Stimulated activated effector memory CD8-positive, alpha-beta T cell treated with anti-CD3 and anti-CD28 coated beads, Interleukin-12 subunit alpha, Interleukin-12 subunit beta, amount 100 ng/mL, for 72 hours (primary cell): ENCODE measurements around the gene POU6F2.

ENCODE experiments used
- ATAC-seq: fragments of 150-1000 bp; cut with Tn5 transposase; 2 replicates; pipeline ENCODE4 v1.10.0; 2021
- DNase-seq, 2 donors: peaks; one replicate each; pipeline ENCODE4 v3.0.0; 2021 to 2022; ENCODE audit warnings: low spot score in 2 of 2
- H3K27ac Mint-ChIP-seq: one replicate; pipeline ENCODE4 v1.8.0; 2022; ENCODE audit warnings: mild to moderate bottlenecking, mixed read lengths
- H3K36me3 Mint-ChIP-seq: one replicate; pipeline ENCODE4 v1.8.0; 2022; ENCODE audit warnings: mild to moderate bottlenecking, mixed read lengths
- H3K4me1 Mint-ChIP-seq: one replicate; pipeline ENCODE4 v1.8.0; 2022; ENCODE audit warnings: mixed read lengths
- H3K4me3 Mint-ChIP-seq: one replicate; pipeline ENCODE4 v1.8.0; 2022; ENCODE audit warnings: mild to moderate bottlenecking, mixed read lengths
- H3K9me3 Mint-ChIP-seq: one replicate; pipeline ENCODE4 v1.8.0; 2022; ENCODE audit warnings: mixed read lengths

The POU6F2 gene

DNA sequence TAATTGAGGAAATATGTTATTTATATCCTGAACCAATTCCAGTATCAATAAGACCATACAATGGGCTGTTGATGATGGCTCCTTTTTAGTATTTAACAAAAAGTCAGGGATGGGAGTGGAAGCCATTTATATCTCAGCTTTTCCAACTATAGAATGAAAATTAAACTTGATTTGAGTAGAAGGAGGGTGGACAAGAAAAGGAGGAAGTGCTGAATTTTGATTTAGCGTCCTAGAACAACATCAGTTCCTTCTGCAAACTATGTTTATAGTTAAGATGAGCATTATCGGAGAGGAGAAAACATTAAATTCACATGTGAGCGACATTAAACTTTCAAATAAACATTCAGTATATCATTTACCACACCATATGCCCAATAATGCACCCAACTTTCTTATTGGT lies 439.2 kb downstream of the POU6F2 start:
- ATAC-seq (no peak), DNase-seq (no peak)
- H3K4me1 Mint-ChIP-seq = peaks cover 9% of the 10 kb centered on the region
- no peak overlapping the region for H3K27ac Mint-ChIP-seq
- no peak overlapping the region for H3K4me3 Mint-ChIP-seq
- no peaks in the 10 kb centered on the region for H3K36me3 Mint-ChIP-seq
- H3K9me3 Mint-ChIP-seq = no peaks in the 10 kb centered on the region

DNA sequence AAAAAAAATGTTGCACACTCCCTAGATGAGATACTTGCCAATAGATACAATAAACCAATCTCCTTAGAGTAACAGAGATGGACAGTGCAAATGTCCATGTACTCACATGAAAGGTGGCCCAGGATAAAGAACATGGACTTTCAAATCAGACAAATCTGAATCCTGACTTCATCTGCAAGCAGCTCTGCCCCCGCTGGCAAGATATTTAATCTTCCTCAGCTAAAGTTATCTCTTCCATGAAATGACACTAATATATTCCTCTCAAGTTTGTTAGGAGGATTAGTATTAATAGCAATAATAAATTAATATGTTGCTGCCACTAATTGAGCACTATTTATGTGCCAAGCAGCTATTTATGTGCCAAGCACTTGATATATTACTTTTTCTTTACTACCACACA lies 439.9 kb downstream of the POU6F2 start:
- no peaks in the 10 kb centered on the region for H3K9me3 Mint-ChIP-seq
- no peaks in the 10 kb centered on the region for H3K36me3 Mint-ChIP-seq
- ATAC-seq = no peak
- DNase-seq = no peak
- peaks cover 9% of the 10 kb centered on the region for H3K4me1 Mint-ChIP-seq
- H3K4me3 Mint-ChIP-seq = no peak overlapping the region
- no peak overlapping the region for H3K27ac Mint-ChIP-seq

DNA sequence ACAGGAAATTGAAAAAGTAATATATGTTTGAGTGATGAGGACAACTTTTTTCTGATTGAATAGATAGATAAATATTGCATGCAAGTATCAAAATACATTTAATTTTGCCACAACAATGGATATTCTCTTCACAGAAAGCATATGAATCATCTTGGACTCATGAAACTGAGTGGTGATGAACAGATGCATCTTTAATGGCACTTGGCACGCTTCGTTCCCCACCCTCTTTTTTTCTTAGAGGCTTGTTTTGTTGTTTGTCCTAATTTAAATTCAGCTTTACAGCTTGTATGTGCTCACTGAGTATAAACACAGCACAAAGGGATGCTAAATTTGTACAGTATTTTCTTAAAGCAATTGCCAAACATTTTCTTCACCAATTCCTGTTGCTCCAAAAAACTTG lies 443.5 kb downstream of the POU6F2 start:
- no peaks in the 10 kb centered on the region for H3K36me3 Mint-ChIP-seq
- H3K4me1 Mint-ChIP-seq = no peaks in the 10 kb centered on the region
- DNase-seq (no peak), ATAC-seq (no peak)
- H3K27ac Mint-ChIP-seq = no peak overlapping the region
- H3K4me3 Mint-ChIP-seq = no peak overlapping the region
- no peaks in the 10 kb centered on the region for H3K9me3 Mint-ChIP-seq

DNA sequence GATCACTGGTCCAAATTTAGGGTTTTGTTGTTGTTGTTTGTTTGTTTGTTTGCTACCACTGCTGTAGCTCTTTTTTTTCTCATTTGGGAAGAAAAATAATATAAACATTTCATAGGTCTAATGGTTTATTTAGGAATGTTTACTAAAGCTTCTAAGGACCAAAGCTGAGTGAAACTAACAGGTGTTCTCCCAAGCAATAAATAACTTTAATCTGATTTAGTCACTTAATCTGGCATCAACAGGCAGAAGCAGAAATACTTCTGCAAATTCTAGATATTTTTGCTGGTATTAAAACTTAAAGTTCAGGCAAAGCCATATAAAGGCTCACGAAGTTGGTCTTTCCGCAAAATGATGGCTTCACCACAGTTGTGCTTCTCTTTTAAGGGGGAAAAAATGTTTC lies 444.0 kb downstream of the POU6F2 start:
- Mint-ChIP-seq H3K9me3 (no peaks in the 10 kb centered on the region), H3K27ac (no peak overlapping the region), H3K4me3 (no peak overlapping the region), H3K36me3 (no peaks in the 10 kb centered on the region), H3K4me1 (no peaks in the 10 kb centered on the region)
- DNase-seq (no peak), ATAC-seq (no peak)

DNA sequence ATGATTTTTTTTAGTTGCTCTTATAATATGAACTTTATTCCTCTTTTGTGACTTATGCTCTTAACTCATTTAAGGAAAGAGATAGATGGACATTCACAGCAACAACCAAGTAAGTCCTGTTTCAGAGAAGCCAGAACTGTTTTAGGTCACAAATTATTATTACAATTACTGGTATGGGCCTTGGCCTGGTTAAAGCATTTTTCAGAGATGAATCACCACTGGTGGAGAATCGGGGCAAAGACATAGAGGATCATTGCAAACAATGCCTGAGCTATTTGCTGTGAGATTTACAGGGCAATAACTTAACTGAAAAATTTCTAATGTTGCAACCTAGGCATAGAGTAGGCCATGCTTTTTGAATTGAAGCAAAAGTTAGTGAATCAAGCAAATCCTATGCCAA lies 450.5 kb downstream of the POU6F2 start:
- no peaks in the 10 kb centered on the region for H3K36me3 Mint-ChIP-seq
- DNase-seq = no peak
- H3K9me3 Mint-ChIP-seq = no peaks in the 10 kb centered on the region
- no peak overlapping the region for H3K27ac Mint-ChIP-seq
- no peaks in the 10 kb centered on the region for H3K4me1 Mint-ChIP-seq
- no peak overlapping the region for H3K4me3 Mint-ChIP-seq
- ATAC-seq = no peak

DNA sequence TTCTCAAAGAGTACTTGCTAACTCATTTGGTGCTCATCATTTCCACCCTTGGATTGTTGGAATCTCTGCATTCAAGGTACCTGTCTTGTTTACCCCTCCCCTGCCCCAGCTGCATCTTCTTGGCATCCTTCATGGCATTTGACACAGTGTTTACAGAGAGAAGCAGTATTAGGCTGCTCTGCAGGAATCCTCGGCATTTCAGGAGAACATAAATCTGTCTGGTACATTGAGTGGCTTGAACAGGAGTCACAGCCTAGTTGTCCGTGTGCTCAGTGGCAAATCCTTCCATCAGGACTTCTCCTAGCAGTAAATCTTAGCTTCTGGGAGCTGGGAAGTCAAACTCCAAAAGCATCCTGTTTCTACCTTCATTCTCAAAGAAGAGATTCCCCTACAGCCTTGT lies 451.7 kb downstream of the POU6F2 start:
- Mint-ChIP-seq H3K9me3 (no peaks in the 10 kb centered on the region), H3K4me1 (no peaks in the 10 kb centered on the region), H3K36me3 (no peaks in the 10 kb centered on the region), H3K4me3 (no peak overlapping the region), H3K27ac (no peak overlapping the region)
- no peak for ATAC-seq
- DNase-seq = no peak

DNA sequence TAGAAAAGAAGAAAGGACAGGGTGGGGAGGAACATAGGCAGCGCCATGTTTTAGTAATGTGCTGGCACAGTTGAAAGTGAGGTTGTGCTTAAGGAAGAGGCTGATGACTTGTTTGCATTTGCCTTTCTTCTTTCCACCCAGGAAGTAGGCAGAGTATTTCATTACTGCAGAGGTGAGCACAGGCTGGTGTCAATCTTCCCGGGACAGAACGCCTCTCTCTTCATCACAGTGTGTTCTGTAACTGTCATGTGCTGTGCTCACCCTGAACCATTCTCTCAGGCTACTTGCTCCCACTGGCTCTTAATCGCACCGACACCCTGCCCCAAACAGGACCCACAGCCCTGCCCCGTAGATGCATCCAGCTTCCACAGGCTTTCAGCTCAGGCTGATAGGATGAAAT lies 452.7 kb downstream of the POU6F2 start:
- H3K36me3 Mint-ChIP-seq = no peaks in the 10 kb centered on the region
- H3K4me3 Mint-ChIP-seq = no peak overlapping the region
- DNase-seq (no peak), ATAC-seq (no peak)
- H3K9me3 Mint-ChIP-seq = no peaks in the 10 kb centered on the region
- H3K27ac Mint-ChIP-seq = no peak overlapping the region
- no peaks in the 10 kb centered on the region for H3K4me1 Mint-ChIP-seq

DNA sequence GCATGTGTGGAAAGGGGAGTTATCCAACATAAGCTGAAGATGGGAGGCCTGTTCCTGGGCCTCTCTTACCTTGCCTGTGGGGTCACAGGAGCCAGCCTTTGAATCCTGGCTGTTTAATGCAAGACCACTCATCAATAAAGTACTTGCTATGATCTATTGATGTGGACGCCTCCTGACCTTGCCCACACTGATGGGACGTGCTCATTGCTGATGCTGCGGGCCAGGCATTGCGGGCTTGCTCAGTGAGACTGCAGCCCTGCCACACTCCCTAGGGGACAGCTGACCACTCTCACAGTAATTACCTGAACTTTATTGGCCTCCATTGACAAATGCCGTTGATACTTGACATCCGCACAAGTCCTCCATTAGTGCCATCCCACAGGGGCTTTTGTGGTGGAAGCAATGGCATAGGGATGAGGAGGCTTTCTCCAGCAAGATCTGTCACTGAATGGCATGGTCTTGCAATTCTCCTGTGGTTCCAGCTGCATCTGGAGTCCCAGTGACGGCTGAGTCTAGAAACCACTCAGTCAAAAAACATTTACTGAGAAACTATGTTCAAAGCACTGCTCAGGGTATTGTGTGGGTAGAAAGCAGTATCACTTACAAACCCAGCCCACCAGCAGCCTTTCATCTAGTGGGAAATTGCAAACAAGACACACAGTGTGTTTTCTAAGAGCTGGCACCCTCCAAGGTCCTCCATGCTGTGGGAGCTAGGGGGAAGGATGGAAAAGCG lies 453.4 kb downstream of the POU6F2 start:
- DNase-seq (no peak), ATAC-seq (peak; percentile 12)
- no peaks in the 10 kb centered on the region for H3K4me1 Mint-ChIP-seq
- H3K36me3 Mint-ChIP-seq = no peaks in the 10 kb centered on the region
- no peaks in the 10 kb centered on the region for H3K9me3 Mint-ChIP-seq
- H3K4me3 Mint-ChIP-seq = no peak overlapping the region
- H3K27ac Mint-ChIP-seq = no peak overlapping the region

DNA sequence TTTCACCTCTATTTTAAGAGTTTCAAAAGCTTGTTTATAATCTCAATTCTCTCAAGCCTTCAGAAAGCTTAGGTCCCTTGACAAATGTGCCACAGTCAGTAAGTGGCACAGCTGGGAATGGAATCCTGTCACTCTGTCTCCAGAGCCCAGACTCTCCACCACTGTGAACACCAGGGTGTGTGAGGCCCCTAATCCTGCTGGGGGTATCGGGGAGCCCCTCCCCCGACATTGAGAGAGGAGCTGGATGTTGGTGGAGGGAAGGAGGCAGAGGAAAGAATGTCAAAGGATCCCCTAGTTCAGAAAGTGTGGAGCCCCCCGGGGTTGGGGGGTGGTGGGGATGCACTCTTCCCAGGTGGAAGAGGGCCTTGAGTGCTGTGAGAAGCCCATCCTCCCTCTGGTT lies 454.7 kb downstream of the POU6F2 start:
- no peak for DNase-seq
- H3K27ac Mint-ChIP-seq = peak overlapping the region; percentile 50
- H3K4me1 Mint-ChIP-seq = no peaks in the 10 kb centered on the region
- no peak overlapping the region for H3K4me3 Mint-ChIP-seq
- H3K36me3 Mint-ChIP-seq = no peaks in the 10 kb centered on the region
- no peak for ATAC-seq
- H3K9me3 Mint-ChIP-seq = no peaks in the 10 kb centered on the region

DNA sequence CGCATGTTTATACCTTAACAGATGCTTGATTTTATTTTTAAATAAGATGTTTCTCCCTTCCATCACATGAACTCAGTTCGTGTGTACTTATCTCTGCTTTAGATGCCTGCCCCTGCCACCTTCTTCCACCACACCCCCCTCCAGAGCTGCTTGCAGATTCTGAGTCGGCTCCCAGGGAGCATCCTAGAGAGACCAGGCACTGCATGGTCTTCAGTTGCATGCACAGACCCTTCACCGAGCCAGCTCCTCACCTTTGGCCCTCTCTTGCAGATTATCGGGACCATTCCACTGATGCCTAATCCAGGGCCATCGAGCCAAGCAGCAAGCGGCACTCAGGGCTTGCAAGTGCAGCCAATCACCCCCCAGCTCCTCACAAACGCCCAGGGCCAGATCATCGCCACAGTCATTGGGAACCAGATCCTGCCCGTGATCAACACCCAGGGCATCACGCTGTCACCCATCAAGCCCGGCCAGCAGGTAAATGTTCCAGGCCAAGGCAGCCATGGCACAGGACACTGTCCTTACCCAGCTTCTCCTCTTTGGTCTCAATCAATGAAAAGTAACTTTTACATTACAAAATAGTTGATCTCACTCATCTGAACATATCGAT lies 455.2 kb downstream of the POU6F2 start:
- H3K4me3 Mint-ChIP-seq = no peak overlapping the region
- no peak for DNase-seq
- ATAC-seq = no peak
- H3K36me3 Mint-ChIP-seq = no peaks in the 10 kb centered on the region
- H3K27ac Mint-ChIP-seq = peak overlapping the region; percentile 50
- H3K4me1 Mint-ChIP-seq = no peaks in the 10 kb centered on the region
- H3K9me3 Mint-ChIP-seq = no peaks in the 10 kb centered on the region

DNA sequence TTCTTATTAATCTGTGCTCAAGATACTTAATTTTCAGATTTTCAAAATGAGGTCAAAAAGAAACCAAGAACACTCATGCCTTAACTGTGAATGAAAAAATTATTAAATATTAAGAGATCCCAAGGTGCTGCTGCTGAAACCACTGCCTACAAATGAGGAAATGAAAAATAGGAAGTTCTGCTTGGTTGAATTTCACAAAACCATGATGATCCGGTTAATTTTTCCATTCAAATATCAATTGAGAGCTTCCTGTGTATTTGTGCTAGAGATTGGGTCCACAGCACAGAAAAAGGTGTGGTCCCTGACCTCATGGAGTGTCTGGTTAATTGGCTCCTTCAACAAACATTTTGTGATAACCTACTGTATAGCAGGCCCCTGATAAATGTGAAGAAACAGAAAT lies 455.8 kb downstream of the POU6F2 start:
- ATAC-seq = no peak
- Mint-ChIP-seq H3K4me3 (no peak overlapping the region), H3K36me3 (no peaks in the 10 kb centered on the region), H3K27ac (no peak overlapping the region), H3K4me1 (no peaks in the 10 kb centered on the region), H3K9me3 (no peaks in the 10 kb centered on the region)
- DNase-seq = no peak

DNA sequence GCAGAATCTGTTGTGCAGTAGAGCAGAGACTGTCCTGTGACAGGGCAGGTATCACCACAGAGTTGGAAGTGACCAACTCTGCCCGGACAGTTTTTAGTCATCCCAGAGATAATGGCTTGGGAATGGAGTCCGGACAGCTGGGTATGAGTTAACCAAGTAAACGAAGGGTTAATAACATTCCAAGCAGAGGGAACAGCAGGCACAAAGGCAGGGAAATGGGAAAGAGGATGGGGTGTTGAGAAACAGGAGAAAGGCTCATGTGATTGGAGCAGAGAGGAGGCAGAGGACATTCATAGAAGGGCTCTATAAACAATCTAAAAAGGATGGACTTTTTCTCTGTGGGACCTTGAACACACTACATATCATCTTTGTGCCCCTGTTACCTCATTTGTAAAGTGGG lies 456.3 kb downstream of the POU6F2 start:
- no peaks in the 10 kb centered on the region for H3K4me1 Mint-ChIP-seq
- no peak overlapping the region for H3K4me3 Mint-ChIP-seq
- H3K27ac Mint-ChIP-seq = no peak overlapping the region

DNA sequence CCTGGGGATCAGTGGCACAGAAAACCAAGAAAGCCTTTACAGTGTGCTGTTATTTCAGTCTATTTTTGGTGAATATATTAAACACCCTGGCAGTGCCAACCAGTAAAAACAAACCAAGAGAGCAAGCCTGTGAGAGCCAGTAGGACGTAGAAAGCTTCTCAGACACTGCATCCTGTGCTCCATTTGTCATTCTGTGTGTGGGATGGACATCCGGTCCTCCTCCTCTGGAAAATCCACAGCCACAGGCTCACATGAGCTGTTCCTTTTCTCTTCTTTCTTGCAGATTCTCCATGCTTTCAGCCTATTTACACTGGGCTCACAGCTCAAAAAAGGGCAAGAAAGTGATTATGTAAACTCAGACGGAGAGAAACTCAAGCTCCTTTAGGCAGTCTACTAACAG lies 468.8 kb downstream of the POU6F2 start:
- no peaks in the 10 kb centered on the region for H3K9me3 Mint-ChIP-seq
- H3K4me1 Mint-ChIP-seq = no peaks in the 10 kb centered on the region
- H3K27ac Mint-ChIP-seq = no peak overlapping the region
- H3K36me3 Mint-ChIP-seq = no peaks in the 10 kb centered on the region
- DNase-seq = no peak
- no peak for ATAC-seq
- H3K4me3 Mint-ChIP-seq = no peak overlapping the region

More for the DNA sequence above, 456.3 kb downstream of the POU6F2 start:
- Mint-ChIP-seq H3K36me3 (no peaks in the 10 kb centered on the region), H3K9me3 (no peaks in the 10 kb centered on the region)
- no peak for ATAC-seq
- DNase-seq = no peak

DNA sequence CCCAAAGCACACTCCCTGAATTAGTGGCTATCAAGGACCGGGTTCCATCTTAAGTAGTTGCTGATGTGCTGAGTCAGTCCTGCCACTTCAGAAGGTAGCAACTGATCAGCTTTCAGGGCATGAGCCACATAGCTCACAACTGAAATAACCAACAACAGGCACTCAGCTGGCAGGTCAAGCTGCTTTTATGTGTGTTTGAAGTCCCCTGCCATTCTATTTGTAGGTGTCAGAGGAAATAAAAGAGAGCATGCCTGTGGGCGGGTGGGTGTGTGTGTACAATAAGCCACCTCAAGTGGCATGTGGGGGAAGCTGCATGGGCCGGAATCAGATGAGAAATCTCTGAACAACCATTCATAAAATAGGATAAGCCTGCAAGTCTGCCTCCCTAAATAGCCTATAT lies 474.2 kb downstream of the POU6F2 start:
- DNase-seq = no peak
- peak; percentile 8 for ATAC-seq

DNA sequence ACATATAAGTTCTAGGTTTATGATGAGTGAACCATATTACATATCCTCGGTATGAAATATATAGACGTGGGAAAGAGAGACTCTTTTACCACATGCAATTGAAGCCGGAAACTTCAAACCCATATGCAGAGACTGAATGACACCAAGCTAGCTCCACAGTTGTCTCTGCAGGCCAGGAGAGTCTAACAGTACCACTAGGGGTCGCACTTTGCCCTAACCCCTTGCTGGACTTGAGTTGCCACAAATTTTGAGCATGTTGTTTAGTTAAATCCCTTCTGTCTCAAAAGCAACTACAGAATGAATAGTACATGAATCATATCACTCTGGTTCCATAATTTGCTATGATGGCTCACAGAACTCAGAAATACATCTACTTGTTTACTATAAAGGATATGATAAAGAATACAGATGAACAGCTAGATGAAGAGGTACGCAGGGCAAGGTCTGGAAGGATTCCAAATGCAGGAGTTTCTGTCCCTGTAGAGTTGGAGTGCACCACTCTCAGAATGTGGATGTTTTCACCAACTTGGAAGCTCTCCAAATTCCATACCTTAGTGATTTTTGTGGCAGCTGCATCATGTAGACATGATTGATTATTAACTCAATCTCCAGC lies 476.1 kb downstream of the POU6F2 start:
- DNase-seq = peak; percentile 31 to 66
- Mint-ChIP-seq H3K4me1 (no peaks in the 10 kb centered on the region), H3K9me3 (no peaks in the 10 kb centered on the region), H3K36me3 (no peaks in the 10 kb centered on the region), H3K4me3 (no peak overlapping the region), H3K27ac (no peak overlapping the region)
- peak; percentile 72 for ATAC-seq

More for the DNA sequence above, 474.2 kb downstream of the POU6F2 start:
- Mint-ChIP-seq H3K27ac (no peak overlapping the region), H3K36me3 (no peaks in the 10 kb centered on the region), H3K4me1 (no peaks in the 10 kb centered on the region), H3K4me3 (no peak overlapping the region), H3K9me3 (no peaks in the 10 kb centered on the region)

DNA sequence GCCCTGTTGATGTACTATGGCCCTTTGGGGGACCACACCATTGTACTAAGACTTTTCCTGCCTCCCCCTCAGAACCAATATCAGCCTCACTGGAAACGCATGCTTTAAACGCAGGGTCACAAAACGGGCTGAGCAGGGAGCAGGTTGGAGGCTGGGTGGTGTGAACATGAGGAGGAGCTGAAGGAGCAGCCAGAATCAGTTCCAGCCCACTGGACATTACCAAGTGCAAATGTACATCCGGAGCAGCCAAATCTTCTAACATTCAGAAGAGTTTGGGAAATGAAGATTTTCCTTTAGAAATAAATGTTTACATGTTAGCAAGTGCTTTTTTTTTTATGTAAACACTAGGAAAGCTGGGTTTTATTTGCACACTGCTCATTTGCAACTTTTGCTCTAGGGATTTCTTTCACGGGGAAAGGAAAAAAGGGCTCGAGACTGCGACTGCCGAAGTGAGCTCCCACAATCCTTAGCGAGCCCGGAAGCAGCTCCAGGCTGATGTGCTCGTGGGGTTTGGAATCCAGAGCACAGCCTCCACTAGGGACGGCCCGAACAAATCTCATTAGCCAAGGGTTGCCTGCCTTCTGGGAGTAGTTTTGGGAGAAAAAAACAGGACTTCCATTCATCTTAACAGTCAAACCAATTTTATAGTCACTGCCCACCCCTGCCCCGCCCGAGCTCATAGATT lies 480.5 kb downstream of the POU6F2 start:
- Mint-ChIP-seq H3K27ac (no peak overlapping the region), H3K4me1 (no peaks in the 10 kb centered on the region), H3K36me3 (no peaks in the 10 kb centered on the region), H3K4me3 (no peak overlapping the region), H3K9me3 (no peaks in the 10 kb centered on the region)
- ATAC-seq = no peak
- DNase-seq = no peak
